ENCODE measurements around the gene SPG21.

Gene SPG21

DNA sequence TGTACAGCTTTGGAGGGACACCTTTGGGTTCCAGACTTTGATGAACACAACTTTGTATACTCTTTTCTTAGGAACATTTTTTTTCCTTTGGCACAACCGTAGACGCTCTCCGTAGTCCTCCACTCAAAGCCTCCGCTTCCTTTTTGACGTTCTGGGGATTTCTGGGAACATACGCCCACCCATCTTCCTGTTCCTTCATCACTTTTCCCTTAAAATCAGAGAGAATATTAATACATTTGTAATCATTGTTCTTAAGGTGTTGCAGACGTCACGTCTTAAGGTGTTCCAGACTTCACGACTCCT lies 405 bp upstream of the SPG21 start:
- no peak for DNase-seq

DNA sequence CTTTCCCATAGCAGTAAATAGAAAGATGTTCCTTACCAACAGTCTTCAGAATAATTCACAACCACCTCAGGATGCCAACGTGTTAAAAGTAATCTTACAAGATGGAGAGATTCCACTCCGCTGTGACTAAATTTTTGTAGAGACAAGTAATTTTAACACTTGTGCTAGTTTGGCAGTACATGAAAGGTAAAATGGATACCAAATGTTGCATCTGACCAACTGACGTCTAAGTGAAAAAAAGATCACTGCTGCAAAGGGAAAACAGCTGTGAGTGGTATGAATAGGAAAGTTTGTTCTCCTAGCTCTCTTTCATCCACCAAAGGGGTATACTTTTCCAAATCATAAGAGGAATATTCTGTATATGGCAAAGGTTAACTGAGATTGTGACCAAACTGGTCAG lies 2.6 kb downstream of the SPG21 start:
- DNase-seq, result no peak

DNA sequence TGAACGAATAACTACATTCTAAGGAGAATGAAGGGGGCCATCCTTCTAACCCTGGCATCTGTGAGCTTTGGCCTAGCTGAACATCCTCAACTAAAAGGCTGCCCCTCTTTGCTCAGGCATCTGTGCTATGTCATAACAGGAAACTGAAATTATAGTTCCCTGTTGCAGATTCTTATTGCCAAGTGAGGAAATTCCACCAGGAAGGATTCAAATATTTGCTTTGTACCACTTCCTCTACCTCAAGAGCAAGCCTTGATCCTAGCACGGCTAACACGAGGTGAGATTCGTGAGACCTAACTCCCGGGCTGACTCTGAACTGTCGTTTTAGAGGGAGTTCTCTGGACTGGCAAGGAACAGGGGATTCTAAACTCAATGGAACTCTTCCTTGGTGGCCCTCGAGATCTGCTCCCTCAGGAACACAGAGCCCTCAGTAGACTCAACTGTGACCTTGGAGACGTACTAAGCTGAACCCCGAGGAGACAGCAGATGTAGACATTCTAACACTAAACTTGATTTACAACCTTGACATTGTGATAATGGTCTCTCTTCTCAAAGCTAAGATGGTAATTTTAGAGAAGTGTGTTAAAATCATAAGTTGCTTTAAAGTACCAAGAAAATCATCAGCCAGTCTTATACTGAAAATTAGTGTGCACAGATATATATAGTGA lies 4.2 kb downstream of the SPG21 start:
- DNase-seq, result peak; percentile 69

DNA sequence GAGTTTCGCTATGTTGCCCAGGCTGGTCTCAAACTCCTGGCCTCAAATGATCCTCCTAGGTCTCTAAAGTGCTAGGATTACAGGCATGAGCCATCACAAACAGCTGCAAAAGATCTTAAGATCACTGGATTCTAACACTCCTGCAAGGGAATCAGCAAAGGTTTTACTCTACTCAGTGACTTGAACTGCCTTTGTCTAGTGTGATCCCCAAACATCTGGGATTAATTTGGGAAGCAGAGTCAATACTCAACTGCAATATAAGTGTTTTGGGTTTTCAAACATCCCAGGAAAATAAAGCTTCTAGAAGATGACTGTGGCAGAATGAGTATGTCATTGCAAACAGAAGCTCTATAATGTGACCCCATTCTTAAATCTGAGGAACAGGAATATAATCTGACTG lies 7.2 kb downstream of the SPG21 start:
- DNase-seq, result peak; percentile 26

DNA sequence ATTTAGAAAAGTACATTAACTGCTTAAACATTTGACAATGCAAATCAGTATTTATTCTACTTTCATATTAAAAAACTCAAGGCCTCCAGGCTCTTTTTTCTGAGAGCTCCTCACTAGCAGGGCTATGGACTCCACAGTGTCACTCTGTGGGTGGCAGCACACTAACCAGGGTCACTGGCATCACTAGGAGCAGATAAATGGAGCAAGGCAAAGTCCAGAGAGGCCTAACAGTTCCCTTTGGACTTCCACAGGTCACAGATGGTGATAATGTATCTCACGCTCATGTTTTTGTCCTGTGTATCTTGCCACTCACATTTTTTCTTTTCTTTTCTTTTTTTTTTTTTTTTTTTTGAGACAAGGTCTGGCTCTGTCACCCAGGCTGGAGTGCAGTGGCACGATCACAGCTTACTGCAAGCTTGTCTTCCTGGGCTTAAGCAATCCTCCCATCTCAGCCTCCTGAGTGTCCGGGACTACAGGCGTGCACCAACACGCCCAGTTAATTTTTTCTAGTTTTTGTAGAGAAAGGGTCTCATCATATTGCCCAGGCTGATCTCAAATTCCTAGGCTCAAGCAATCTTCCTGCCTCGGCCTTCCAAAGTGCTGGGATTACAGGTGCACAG lies 7.8 kb downstream of the SPG21 start:
- no peak for DNase-seq

DNA sequence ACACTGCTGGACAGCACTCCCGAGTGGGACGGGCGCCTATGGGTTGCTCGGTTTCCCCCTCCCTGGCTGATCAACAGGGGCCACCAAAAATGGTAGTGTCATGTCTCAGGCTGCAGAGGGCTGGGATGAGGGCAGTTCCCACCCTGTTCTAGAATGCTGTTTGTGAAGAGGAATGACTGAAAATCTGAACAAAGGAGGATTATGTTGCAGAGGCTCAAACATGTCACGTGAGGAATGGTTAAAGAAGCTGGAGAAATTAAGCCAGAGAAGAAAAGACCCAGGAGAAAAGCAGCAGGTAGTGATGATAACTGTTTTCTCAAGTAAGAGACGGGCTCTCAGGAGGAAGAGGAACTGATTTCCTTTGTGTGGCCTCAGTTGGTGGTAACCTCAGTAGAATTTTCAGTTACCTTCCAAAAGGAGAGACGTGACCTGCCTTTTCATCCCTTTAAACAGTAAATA lies 10.4 kb downstream of the SPG21 start:
- DNase-seq, result no peak

DNA sequence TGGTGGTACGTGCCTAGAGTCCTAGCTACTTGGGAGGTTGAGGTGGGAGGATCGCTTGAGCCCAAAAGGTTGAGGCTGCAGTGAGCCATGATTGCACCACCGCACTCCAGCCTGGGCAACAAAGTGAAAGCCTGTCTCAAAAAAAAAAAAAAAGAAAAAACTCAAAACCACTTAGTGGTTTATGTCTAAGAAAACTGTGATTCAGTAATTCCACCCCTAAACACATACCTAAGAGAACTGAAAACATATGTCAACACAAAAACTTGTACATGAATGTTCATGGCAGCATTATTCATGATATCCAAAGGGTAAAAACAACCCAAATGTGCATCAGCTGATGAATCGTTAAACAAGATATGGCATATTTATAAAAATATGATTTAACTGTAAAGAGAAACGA lies 14.3 kb downstream of the SPG21 start:
- DNase-seq, result no peak

DNA sequence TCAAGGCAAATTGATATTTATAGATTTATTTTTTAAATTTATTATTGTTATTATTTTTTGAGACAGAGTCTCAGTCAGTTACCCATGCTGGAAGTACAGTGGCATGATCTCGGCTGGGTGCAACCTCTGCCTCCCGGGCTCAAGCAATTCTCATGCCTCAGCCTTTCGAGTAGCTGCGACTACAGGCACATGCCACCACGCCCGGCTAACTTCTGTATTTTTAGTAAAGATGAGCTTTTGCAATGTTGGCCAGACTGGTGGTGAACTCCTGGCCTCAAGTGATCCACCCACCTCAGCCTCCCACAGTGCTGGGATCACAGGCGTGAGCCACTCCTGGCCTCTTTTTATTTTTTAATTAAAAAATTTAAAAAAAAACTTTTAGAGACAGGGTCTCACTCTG lies 19.0 kb downstream of the SPG21 start:
- DNase-seq, result no peak

DNA sequence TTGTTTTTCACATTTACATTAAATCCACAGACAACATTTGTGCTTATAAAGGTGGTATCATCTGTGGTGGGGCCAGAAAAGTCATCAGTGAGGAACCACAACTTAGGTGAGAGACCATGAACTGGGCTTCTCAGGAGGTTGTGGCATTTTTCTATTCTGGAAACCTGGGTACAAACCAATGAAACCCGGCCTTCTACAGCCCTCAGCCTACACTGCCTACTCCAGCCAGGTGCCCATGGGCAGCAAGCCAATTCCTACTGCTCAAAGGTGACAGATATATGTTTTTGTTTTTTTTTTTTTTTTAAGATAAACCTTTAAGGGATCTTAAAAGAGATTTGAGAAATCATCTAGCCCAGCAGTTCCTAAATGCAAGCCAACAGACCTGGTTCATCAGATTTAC lies 20.3 kb downstream of the SPG21 start:
- no peak for DNase-seq

DNA sequence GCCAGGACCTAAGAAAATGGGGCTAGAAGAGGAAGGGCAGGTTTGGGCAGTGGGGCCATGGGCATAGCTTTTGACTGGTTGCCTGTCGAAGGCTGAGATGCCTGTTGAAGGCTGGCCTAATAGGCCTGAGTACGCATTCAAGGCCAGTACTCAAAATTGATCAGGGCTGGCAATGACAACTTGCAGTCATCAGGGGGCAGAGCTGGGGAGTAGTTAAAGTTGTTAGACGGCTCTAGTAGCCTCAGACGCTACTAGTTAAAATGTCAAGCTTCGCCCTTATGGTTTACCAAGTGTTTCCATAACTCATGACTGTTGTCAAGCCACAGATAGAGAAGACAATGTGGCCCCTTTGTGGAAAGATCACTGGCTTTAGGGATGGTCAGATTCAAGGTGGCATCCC lies 28.7 kb downstream of the SPG21 start:
- no peak for DNase-seq

DNA sequence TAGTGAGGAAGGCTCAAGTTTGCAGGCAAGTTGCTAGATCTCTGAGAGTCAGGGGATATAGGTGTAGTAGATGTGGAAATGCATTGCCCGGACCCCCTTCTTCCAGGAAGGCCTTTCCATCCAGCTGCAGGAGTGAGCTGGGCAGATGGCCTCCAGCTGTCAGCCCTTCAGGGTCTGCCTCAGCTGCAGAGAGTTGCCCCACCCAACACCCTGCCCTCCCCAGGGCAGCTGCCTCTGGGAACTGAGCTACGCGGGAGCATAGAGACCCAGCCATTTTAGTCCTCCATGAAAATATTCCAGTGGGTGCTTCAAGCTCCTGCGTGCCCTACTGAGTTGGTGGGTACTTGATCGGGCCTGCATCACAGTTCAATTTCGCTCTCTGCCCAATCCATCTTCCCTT lies 29.6 kb downstream of the SPG21 start:
- DNase-seq, result no peak

DNA sequence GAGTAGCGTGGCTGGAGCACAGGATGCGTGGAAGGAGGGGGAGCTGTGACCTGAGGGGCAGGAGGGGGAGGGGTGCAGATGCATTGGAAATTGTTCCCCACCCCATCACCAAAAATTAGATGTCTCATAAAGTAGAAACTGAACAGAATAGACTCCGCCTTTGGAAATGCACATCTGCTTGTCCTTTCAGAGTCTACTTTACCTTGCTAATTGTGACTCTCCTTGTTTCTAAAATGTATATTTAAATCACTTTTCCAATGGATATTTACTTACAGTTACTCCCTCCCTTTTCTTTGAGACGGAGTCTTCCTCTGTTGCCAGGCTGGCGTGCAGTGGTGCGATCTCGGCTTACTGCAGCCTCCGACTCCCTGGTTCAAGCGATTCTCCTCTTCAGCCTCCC lies 30.6 kb downstream of the SPG21 start:
- DNase-seq, result no peak

DNA sequence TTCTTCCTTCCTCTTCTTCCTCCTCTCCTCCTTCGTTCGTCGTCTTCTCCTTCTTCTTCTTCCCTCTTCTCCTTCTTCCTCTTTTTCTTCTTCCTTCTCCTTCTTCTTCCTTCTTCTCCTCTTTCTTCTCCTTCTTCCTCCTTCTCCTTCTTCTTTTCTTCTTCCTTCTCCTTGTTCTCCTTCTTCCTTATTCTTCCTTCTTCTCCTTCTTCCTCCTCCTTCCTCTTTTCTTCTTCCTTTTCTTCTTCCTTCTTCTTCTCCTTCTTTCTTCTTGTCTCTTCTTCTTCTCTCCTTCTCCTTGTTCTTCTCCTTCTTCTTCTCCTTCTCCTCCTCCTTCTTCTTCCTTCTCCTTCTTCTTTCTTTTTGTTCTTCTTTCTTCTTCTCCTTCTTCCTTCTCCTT lies 35.3 kb downstream of the SPG21 start:
- no peak for DNase-seq

DNA sequence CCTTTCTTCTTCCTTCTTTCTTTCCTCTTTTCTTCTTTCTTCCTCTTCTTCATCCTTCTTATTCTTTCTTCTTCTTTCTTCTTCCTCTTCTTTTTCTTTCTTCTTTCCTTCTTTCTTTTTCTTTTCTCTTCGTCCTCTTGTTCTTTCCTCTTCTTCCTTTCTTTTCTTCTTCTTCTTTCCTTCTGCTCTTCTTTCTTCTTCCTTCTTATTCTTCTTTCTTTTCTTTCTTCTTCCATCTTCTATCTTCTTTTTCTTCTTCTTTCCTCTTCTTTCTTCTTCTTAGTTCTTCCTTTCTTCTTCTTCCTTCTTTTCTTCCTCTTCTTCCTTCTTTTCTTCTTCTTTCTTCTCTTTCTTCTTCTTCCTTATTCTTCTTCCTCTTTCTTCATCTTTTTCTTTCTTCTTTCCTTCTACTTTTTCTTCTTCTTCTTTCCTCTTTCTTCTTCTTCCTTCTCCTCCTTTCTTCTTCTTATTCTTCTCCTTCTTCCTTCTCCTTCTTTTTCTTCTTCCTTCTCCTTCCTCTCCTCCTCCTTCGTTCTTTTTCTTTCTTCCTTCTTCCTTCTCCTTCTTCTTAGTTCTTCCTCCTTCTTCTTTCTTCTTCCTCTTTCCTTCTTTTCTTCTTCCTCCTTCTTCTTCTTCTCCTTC lies 37.8 kb downstream of the SPG21 start:
- DNase-seq, result no peak

DNA sequence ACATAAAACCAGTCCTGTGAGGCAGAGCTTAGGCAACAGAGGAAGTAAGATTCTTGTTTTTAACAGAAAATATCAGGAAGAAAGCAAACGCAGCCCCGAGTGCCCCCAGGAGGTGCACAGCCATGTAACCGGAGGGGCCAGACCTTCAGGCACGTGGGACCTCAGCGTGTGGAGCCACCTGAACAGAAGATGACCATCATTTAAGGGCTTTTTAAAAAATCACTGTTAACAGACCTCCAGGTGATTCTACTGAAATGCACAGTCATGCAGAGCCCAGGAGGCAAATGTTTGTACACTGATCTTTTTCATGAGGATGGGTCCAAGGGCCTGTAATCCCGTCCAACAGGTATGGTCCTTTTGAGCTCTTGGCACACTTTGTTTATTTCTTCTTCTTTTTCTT lies 38.8 kb downstream of the SPG21 start:
- no peak for DNase-seq

DNA sequence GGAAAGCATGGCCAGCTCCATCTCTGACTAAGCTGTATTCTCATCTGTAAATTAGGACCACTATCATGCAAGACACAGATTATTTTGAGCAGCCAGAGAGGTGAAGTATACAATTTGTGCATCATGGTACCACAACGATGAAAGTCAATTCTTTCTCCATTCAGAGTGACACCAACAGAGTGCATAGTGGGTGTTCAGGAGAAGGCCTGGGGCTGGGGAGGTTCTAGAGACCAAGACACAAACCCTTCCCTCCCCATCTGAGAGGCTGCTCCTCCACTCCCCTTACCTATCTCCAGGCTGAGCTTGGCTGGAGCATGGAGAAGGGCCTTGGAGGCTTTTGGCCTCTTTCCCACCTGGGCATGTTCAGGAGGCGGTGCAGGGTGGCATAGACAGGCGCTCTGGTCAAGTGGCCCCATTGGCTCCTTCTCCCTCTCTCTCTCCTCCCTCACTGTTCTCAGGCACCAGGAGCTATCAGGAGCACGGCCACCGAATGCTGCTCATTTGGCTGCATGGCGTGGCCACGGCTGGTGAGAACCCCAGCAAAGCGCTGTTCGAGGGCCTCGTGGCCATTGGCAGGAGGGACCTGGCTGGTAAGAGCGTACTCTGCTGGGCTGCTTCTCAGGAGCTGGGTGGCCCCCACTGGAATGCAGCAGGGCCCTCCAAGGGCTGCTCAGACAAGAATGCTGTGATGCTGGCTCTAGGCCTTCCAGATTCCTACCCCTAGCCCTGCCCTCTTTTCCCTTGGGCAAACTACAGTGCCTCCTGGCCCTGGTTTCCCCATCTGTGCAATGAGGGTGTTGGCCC lies 40.1 kb downstream of the SPG21 start:
- DNase-seq, result no peak

DNA sequence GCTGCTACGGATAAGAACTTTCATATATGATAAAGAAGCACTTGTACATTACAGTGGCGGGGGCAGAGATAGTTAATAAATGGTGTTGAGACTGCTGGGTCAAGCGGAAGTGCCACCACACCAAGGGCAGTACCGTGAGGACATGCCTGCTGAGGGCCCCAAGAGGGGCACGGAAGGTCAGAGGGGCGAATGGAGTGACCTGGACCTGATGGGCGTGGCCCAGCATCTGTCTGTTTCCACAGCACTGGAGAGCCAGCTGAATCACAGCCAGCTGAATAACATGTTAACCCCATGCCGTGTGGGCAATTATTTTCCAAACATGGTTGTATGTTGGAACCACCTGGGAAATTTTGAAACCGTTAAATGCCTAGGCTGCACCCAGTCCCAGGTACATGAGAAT lies 40.8 kb downstream of the SPG21 start:
- DNase-seq, result no peak

DNA sequence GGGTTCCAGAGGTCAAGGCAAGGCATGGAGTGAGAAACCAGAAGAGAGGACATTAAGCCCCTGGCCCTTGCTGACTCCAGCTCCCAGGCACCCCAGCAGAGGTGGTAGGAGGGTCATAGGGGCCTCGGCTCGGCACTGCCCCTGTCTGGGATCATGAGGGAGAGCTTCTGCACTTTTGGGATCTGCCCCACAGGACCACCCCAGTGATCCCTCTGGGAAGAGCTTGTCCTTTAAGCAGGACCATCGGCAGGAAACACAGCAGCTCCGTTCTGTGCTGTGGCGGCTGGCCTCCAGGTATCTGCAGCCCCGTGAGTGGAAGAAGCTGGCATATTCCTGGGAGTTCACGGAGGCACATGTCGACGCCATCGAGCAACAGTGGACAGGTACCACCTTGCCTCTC lies 42.5 kb downstream of the SPG21 start:
- DNase-seq, result no peak

DNA sequence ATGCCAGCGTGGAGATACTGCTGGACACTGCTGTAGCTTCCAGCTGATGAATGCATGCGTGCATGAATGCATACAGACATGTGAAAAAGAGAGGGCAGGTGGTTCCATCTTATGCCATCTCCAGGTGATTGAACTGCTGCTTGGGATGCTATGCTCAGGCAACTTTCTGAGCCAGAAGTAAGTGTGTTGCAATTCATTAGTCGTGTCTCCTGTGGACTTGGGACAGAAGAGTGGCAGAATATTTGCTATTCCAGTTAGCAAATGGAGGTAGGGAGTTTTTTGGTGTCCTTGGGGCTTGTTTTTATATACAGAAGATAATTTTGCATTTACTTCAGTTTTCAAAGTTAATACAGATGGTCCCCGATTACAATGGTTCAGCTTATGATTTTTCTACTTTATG lies 44.8 kb downstream of the SPG21 start:
- no peak for DNase-seq

DNA sequence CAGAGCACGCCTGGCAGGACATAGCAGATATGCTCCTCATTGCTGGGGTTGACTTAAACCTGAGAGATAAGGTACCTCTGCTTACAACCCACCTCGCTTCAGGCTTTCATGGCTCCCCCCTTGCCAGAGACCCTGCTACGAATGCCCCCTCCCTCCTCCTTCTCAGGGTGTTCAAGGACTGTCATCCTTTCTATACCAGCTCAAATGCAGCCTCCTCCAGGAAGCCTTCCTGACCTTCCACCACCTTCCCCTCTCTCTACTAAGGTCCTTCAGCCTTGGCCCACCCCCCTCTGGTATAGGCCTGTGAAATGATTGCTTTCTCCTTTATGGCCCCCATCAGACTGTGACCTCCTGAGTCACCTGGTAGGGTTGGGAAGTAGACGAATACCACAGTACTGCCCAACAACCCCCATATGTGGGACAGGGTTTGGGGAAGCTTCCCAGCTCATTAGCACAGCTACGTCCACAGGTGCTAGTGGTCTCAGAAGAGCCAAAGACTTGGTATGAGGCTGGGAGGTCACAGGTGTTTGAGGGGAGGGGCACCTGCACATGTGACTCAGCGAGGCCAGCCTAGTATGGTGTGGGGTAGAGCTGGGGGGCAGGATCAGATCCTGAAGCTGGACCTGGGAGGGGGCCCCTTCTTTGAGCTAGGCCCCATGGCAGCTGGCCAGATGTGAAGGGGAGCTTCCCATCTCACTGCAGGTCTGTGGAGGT lies 46.0 kb downstream of the SPG21 start:
- DNase-seq, result no peak

DNA sequence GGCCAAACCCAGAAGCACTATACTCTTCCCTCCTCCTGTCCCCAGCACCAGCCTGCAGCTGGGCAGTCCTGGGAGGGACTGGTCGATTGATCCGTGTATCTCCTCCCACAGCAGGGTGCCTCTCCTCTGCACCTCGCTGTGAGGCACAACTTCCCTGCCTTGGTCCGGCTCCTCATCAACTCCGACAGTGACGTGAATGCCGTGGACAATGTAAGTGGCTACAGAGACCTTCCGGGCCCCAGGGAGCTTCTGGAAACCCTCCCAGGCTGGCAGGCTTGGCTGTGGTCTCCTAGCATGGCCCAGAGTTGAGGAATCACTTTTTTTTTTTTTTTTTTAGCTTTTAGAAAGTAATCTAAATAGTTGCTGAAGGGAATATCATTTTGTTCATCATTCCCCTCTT lies 47.4 kb downstream of the SPG21 start:
- DNase-seq, result no peak

DNA sequence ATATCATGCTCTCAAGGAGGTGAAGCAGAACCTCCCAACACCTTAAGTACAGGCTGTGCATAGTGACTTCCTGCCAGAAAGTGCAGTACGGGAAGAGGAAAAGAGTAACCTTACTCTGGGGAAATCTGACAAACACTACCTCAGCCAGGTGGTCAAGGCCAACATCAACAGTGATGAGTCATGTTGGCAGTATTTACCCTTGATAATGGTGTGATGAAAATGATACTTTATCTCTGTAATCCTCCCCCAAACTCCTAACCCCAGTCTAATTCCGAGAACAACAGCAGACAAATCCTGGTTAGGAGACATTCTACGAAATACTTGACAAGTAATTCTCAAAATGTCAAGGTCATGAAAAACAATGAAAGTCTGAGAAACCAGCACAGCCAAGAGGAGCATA lies 51.5 kb downstream of the SPG21 start:
- no peak for DNase-seq

DNA sequence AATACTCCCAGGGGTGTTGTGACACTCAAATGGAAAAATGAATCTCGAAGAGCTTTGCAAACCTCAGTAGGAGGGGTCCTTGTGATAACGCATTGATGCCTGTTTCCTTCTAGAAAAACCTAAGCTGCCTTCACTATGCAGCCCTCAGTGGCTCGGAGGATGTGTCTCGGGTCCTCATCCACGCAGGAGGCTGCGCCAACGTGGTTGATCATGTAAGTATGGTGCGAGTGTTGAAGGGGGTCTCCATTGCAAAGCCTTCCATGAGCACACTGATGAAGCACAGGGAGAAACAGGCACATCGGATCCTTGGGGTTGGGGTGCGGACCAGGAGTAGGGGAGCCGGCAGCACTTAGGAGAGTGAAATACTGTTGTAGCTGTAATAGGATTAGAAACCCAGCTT lies 55.7 kb downstream of the SPG21 start:
- no peak for DNase-seq
